Measurements from ENCODE around the gene CRX. TPM values are rescaled to one million over a fixed set of nuclear protein-coding genes. Genes with fewer than 3 reads are reported as not detected.

CRX gene
- total and polyA plus RNA-seq, 2 of the 4 experiments (the other 2 are of a cell fraction), result not detected

DNA sequence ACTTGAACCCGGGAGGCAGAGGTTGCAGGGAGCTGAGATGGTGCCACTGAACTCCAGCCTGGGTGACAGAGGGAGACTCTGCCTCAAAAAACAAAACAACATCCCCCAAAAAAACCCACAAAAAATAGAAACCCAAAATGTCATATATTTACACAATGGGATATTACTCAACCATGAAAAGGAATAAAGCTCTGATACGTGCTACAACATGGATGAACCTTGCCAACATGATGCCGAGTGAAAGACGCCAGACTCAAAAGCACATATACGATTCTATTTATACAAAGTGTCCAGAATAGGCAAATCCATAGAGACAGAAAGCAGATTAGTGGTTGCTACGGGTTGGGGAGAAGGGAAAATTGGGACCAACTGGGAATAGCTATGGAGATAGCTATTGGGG is 15.3 kb upstream of the CRX start:
- Histone ChIP-seq H3K56ac (ENCODE audit: extremely low read depth, insufficient read depth, low read length) (no peak overlapping the region), H3K9me3 (ENCODE audit: control insufficient read depth, insufficient read depth, low read length) (no peaks in the 10 kb centered on the region), H3K36me3 (ENCODE audit: control insufficient read depth, insufficient read depth, low read length) (no peaks in the 10 kb centered on the region), H2BK120ac (ENCODE audit: low read depth, low read length) (no peak overlapping the region), H3K9me1 (ENCODE audit: insufficient read depth, low read length) (no peaks in the 10 kb centered on the region), H2AK5ac (ENCODE audit: low read depth, low read length) (no peak overlapping the region), H3K27me3 (ENCODE audit: control insufficient read depth, insufficient read depth, low read length) (no peaks in the 10 kb centered on the region; the same call in none of the 2 replicates), H4K5ac (ENCODE audit: low read depth, low read length) (no peak overlapping the region), H2BK15ac (ENCODE audit: low read depth, low read length) (no peak overlapping the region), H4K91ac (ENCODE audit: insufficient read depth, low read depth, low read length) (no peak overlapping the region), H4K8ac (ENCODE audit: low read depth in 2 of 2, low read length in 2 of 2) (no peak overlapping the region), H2BK20ac (ENCODE audit: low read depth, low read length) (no peak overlapping the region), H4K20me1 (ENCODE audit: insufficient read depth, low read length) (no peaks in the 10 kb centered on the region; the same call in 1 of the 2 replicates), H3K27ac (ENCODE audit: insufficient read depth, low read length) (no peak overlapping the region), H3K18ac (ENCODE audit: low read depth, low read length) (no peak overlapping the region), H2AK9ac (replicated peaks; ENCODE audit: low read depth, low read length, poor library complexity) (no peak overlapping the region), H2BK5ac (ENCODE audit: low read depth, low read length, poor library complexity, severe bottlenecking) (no peak overlapping the region), H3K4ac (ENCODE audit: low read depth, low read length) (no peak overlapping the region), H3K23ac (ENCODE audit: low read depth, low read length) (no peak overlapping the region), H2AFZ (replicated peaks; ENCODE audit: low read length, poor library complexity) (no peak overlapping the region), H3K14ac (replicated peaks; ENCODE audit: low read depth, low read length) (no peak overlapping the region), H3K4me1 (ENCODE audit: control insufficient read depth, insufficient read depth, low read length) (no peaks in the 10 kb centered on the region), H3K9ac (ENCODE audit: low read depth, low read length) (no peak overlapping the region), H3K4me3 (ENCODE audit: insufficient read depth, low read depth, low read length) (no peak overlapping the region), H3K79me1 (ENCODE audit: low read depth in 1 of 2, low read length in 2 of 2) (no peaks in the 10 kb centered on the region), H3K4me2 (ENCODE audit: low read depth, low read length) (no peak overlapping the region)
- POLR2A ChIA-PET (ENCODE audit: unreplicated experiment), result no interaction called here
- CTCF ChIA-PET, result interaction anchor here (0.6 kb wide), 1 partner anchor 64 kb away, joined by 9 read pairs; no protein-coding TSS in a partner anchor
- intact Hi-C loops (cut with micrococcal nuclease), result no loop called here
- in situ Hi-C loops (cut with MboI; ENCODE audit: low sequenced_read_pairs), result no loop called here
- BruUV-seq (replicated peaks), result no TSS peak
- no peak for TF ChIP-seq MXI1 (IDR thresholded peaks at IDR 0.05; ENCODE audit: borderline replicate concordance, low read depth, low read length)
- no peak for TF ChIP-seq RFX5 (IDR thresholded peaks at IDR 0.05; ENCODE audit: low read depth, low read length)
- no peak for TF ChIP-seq CHD1 (IDR thresholded peaks at IDR 0.05; ENCODE audit: low read depth, low read length)
- TF ChIP-seq CEBPB (IDR thresholded peaks at IDR 0.05; ENCODE audit: low read depth, low read length), result no peak
- TF ChIP-seq, protein P1, sequence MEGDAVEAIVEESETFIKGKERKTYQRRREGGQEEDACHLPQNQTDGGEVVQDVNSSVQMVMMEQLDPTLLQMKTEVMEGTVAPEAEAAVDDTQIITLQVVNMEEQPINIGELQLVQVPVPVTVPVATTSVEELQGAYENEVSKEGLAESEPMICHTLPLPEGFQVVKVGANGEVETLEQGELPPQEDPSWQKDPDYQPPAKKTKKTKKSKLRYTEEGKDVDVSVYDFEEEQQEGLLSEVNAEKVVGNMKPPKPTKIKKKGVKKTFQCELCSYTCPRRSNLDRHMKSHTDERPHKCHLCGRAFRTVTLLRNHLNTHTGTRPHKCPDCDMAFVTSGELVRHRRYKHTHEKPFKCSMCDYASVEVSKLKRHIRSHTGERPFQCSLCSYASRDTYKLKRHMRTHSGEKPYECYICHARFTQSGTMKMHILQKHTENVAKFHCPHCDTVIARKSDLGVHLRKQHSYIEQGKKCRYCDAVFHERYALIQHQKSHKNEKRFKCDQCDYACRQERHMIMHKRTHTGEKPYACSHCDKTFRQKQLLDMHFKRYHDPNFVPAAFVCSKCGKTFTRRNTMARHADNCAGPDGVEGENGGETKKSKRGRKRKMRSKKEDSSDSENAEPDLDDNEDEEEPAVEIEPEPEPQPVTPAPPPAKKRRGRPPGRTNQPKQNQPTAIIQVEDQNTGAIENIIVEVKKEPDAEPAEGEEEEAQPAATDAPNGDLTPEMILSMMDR (conservative IDR thresholded peaks at IDR 0.05; ENCODE audit: low read depth, low read length), result no peak
- no peak for TF ChIP-seq MAFK (IDR thresholded peaks at IDR 0.05; ENCODE audit: low read depth, low read length)
- TF ChIP-seq FOS (IDR thresholded peaks at IDR 0.05; ENCODE audit: low read depth, low read length), result no peak
- TF ChIP-seq BHLHE40 (IDR thresholded peaks at IDR 0.05; ENCODE audit: low read depth, low read length), result no peak
- TF ChIP-seq, protein P2, sequence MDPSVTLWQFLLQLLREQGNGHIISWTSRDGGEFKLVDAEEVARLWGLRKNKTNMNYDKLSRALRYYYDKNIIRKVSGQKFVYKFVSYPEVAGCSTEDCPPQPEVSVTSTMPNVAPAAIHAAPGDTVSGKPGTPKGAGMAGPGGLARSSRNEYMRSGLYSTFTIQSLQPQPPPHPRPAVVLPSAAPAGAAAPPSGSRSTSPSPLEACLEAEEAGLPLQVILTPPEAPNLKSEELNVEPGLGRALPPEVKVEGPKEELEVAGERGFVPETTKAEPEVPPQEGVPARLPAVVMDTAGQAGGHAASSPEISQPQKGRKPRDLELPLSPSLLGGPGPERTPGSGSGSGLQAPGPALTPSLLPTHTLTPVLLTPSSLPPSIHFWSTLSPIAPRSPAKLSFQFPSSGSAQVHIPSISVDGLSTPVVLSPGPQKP (IDR thresholded peaks at IDR 0.05; ENCODE audit: borderline replicate concordance, low read depth, low read length), result no peak
- no peak for TF ChIP-seq NFE2L2 (IDR thresholded peaks at IDR 0.05; ENCODE audit: low read depth, low read length)
- TF ChIP-seq SMC3 (IDR thresholded peaks at IDR 0.05; ENCODE audit: low read depth, low read length), result no peak
- TF ChIP-seq RCOR1 (IDR thresholded peaks at IDR 0.05; ENCODE audit: insufficient replicate concordance, low read length), result no peak
- TF ChIP-seq POLR2A (IDR thresholded peaks at IDR 0.05; ENCODE audit: low read depth, low read length), result no peak
- dilution Hi-C loops (cut with HindIII; ENCODE audit: low sequenced_read_pairs, unreplicated experiment), result no loop called here
- 83% methylated on average over 2 of the region's 6 CpGs; no CpG with 5 or more reads in 1 of the 2 experiments for WGBS, 2 experiments (ENCODE audit: extremely low coverage in 2 of 2, insufficient read length in 1 of 2)
- DNase-seq, result no peak
- ATAC-seq (ENCODE audit: low read depth), result no peak
